ENCODE measurements around the gene INSR. TPM values are rescaled to one million over a fixed set of nuclear protein-coding genes. Genes with fewer than 3 reads are reported as not detected.
A peak's percentile ranks its signal among the peaks of the same experiment; 100 is the strongest.

Gene INSR
- total RNA-seq, 1 experiment from 2014 or later, result 8.4 TPM

DNA sequence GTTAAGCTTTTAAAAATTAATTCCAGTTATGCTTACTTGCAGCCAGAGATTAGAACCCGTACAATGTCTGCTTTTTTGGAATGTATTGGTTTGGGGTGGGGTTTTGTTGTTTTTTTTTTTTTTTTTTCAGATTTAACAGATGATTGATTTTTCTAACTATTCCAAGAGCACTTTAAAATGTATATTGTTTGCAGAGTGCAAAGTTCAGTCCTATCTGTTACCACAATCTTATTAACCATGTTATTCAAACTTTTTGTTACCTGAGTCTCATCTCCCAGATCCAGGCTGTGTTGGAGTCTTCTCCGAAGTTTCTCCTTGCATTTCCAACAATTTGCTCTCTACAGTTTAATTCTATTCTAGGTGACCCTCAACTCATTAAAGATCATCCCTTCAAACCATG, 91.3 kb downstream of the INSR start:
- CTCF ChIA-PET, result no interaction called here
- peaks cover 8% of the 10 kb centered on the region for H3K36me3 Mint-ChIP-seq (ENCODE audit: insufficient read depth, unreplicated experiment)
- H3K4me3 Mint-ChIP-seq (ENCODE audit: low read depth, unreplicated experiment), result peak overlapping the region; percentile 40
- BruUV-seq (replicated peaks), result no TSS peak
- intact Hi-C loops (cut with micrococcal nuclease; ENCODE audit: unreplicated experiment), result no loop called here
- peaks cover 13% of the 10 kb centered on the region for H3K27me3 Mint-ChIP-seq (ENCODE audit: unreplicated experiment)
- TF ChIP-seq, protein P1, sequence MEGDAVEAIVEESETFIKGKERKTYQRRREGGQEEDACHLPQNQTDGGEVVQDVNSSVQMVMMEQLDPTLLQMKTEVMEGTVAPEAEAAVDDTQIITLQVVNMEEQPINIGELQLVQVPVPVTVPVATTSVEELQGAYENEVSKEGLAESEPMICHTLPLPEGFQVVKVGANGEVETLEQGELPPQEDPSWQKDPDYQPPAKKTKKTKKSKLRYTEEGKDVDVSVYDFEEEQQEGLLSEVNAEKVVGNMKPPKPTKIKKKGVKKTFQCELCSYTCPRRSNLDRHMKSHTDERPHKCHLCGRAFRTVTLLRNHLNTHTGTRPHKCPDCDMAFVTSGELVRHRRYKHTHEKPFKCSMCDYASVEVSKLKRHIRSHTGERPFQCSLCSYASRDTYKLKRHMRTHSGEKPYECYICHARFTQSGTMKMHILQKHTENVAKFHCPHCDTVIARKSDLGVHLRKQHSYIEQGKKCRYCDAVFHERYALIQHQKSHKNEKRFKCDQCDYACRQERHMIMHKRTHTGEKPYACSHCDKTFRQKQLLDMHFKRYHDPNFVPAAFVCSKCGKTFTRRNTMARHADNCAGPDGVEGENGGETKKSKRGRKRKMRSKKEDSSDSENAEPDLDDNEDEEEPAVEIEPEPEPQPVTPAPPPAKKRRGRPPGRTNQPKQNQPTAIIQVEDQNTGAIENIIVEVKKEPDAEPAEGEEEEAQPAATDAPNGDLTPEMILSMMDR (IDR thresholded peaks at IDR 0.05; ENCODE audit: unreplicated experiment), result no peak
- DNase-seq, result no peak
- H3K9me3 Mint-ChIP-seq (ENCODE audit: low read depth, unreplicated experiment), result no peaks in the 10 kb centered on the region
- peaks cover 19% of the 10 kb centered on the region for H3K4me1 Mint-ChIP-seq (ENCODE audit: low read depth, unreplicated experiment)
- H3K27ac Mint-ChIP-seq (ENCODE audit: unreplicated experiment), result no peak overlapping the region

DNA sequence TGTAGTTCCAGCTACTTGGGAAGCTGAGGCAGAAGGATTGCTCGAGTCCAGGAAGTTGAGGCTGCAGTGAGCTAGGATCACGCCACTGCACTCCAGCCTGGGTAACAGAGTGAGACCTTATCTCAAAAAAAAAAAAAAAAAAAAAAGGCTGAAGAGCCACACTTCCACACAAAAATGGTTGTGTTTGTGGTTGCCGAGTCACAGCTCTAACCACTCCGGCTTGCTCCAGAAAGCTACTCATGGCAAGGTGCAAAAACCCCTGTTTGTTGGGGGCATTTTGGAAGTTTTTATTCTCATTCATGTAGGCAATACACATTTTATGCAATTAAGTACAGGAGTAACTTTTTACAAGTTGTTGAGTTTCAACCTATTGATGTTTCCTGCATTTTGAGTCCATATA, 93.5 kb downstream of the INSR start:
- CTCF ChIA-PET, result no interaction called here
- TF ChIP-seq, protein P1 (IDR thresholded peaks at IDR 0.05; ENCODE audit: unreplicated experiment), result no peak
- intact Hi-C loops (cut with micrococcal nuclease; ENCODE audit: unreplicated experiment), result no loop called here
- Mint-ChIP-seq H3K4me1 (ENCODE audit: low read depth, unreplicated experiment) (peaks cover 30% of the 10 kb centered on the region), H3K4me3 (ENCODE audit: low read depth, unreplicated experiment) (no peak overlapping the region), H3K27me3 (ENCODE audit: unreplicated experiment) (peaks cover 13% of the 10 kb centered on the region), H3K27ac (ENCODE audit: unreplicated experiment) (no peak overlapping the region), H3K36me3 (ENCODE audit: insufficient read depth, unreplicated experiment) (peaks cover 20% of the 10 kb centered on the region), H3K9me3 (ENCODE audit: low read depth, unreplicated experiment) (no peaks in the 10 kb centered on the region)
- BruUV-seq (replicated peaks), result no TSS peak
- no peak for DNase-seq

GRCh38 chr19:7199613-7200533, 94.3 kb downstream of the INSR start:
- H3K36me3 Mint-ChIP-seq (ENCODE audit: insufficient read depth, unreplicated experiment), result peaks cover 20% of the 10 kb centered on the region
- peak overlapping the region; percentile 46 for H3K4me3 Mint-ChIP-seq (ENCODE audit: low read depth, unreplicated experiment)
- H3K27ac Mint-ChIP-seq (ENCODE audit: unreplicated experiment), result peak overlapping the region; percentile 38
- intact Hi-C loops (cut with micrococcal nuclease; ENCODE audit: unreplicated experiment), result loop anchor here (5.0 kb wide), 1 partner anchor 97 kb away; no protein-coding TSS in a partner anchor
- CTCF ChIA-PET, result no interaction called here
- no TSS peak for BruUV-seq (replicated peaks)
- peaks cover 30% of the 10 kb centered on the region for H3K4me1 Mint-ChIP-seq (ENCODE audit: low read depth, unreplicated experiment)
- DNase-seq, result peak; percentile 22
- TF ChIP-seq, protein P1 (IDR thresholded peaks at IDR 0.05; ENCODE audit: unreplicated experiment), result no peak
- peaks cover 13% of the 10 kb centered on the region for H3K27me3 Mint-ChIP-seq (ENCODE audit: unreplicated experiment)
- no peaks in the 10 kb centered on the region for H3K9me3 Mint-ChIP-seq (ENCODE audit: low read depth, unreplicated experiment)

DNA sequence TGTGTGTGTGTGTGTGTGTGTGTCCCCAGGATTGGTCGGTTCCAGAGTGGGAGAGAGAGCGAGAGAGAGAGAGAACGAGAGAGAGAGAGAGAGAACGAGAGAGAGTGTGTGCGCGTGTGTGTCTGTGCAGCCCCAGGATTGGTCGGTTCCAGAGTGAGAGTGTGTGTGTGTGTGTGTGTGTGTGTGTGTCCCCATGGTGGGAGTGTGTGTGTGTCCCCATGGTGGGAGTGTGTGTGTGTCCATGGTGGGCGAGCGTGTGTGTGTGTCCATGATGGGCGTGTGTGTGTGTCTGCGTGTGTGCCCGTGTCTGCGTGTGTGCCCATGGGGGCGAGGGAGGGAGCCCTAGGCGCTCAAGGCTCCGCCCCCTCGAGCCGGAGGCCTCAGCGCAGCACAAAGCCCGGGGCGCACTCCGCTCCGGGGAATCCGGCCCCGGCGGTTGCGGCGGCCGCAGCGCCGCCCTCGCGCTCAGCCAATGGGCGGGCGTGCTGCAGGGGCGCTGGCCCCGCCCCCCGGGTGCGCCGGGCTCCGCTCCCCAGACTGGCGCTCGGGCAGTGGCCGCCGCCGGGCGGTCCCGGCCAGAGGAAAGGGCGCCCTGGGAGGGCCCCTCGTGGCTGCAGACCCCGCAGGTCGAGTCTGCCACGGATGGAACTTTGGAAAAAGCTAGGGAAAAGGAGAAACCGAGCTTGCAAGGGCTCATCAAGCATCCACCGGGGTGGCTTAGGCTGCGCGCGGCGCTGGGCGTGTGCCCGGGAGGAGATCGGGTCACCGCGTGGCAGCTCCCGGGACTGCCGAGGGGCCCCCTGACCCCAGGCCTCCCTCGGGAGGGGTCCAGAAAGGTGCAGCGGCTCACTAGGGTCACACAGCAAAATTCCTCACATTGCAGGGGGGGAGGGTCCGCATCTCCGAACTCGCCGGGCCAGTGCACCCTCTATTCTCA, 96.2 kb downstream of the INSR start:
- Mint-ChIP-seq H3K9me3 (ENCODE audit: low read depth, unreplicated experiment) (no peaks in the 10 kb centered on the region), H3K36me3 (ENCODE audit: insufficient read depth, unreplicated experiment) (peaks cover 20% of the 10 kb centered on the region), H3K4me3 (ENCODE audit: low read depth, unreplicated experiment) (peak overlapping the region; percentile 83), H3K27me3 (ENCODE audit: unreplicated experiment) (peaks cover 13% of the 10 kb centered on the region), H3K27ac (ENCODE audit: unreplicated experiment) (peak overlapping the region; percentile 80), H3K4me1 (ENCODE audit: low read depth, unreplicated experiment) (peaks cover 25% of the 10 kb centered on the region)
- CTCF ChIA-PET, result no interaction called here
- intact Hi-C loops (cut with micrococcal nuclease; ENCODE audit: unreplicated experiment), result loop anchor here (5.0 kb wide), 1 partner anchor 99 kb away; no protein-coding TSS in a partner anchor
- peak; percentile 90 for DNase-seq
- no TSS peak for BruUV-seq (replicated peaks)
- TF ChIP-seq, protein P1 (IDR thresholded peaks at IDR 0.05; ENCODE audit: unreplicated experiment), result no peak
